Common myeloid progenitor, CD34-positive (primary cell): Measurements from ENCODE around the gene NR1H3.
A peak's percentile ranks its signal among the peaks of the same experiment; 100 is the strongest.

Source experiments
- CTCF ChIA-PET: fragments of 350-600 bp; sonication (Branson Sonifier 250); formaldehyde crosslinking; loops from one replicate; lab custom pipeline; 2021; ENCODE audit warnings: antibody characterized with exemption; lab: Charles Lee
- POLR2A ChIA-PET: fragments of 350-600 bp; sonication (Branson Sonifier 250); formaldehyde crosslinking; loops from one replicate; lab custom pipeline; 2021; ENCODE audit warnings: antibody characterized with exemption; lab: Charles Lee
- DNase-seq, 3 donors: peaks; one replicate each; pipeline versions ENCODE4 v3.0.0 to v3.0.0-alpha.2; 2013
- H3K27ac ChIP-seq, 2 experiments: 1 replicate in 1 of 2; 2 replicates in 1 of 2; pipeline ENCODE4 v1.7.0; 2013; ENCODE audit warnings: inconsistent platforms in 2 of 2, low read length in 2 of 2, mild to moderate bottlenecking in 2 of 2, low read depth in 1 of 2, moderate library complexity in 1 of 2; ENCODE audit not compliant: severe bottlenecking in 2 of 2, insufficient read depth in 1 of 2, poor library complexity in 1 of 2
- H3K27me3 ChIP-seq, 5 experiments: replicated peaks in 2 of 5; 1 replicate in 3 of 5; 2 replicates in 2 of 5; pipeline versions ENCODE4 v1.6.1 to v1.7.0; 2013; ENCODE audit warnings: low read length in 4 of 5, mild to moderate bottlenecking in 2 of 5, moderate library complexity in 2 of 5, inconsistent platforms in 1 of 5; ENCODE audit not compliant: insufficient read depth in 5 of 5, control insufficient read depth in 4 of 5
- H3K36me3 ChIP-seq, 4 experiments: 1 replicate in 2 of 4; 2 replicates in 2 of 4; pipeline versions ENCODE4 v1.6.1 to v1.7.0; 2013; ENCODE audit warnings: low read length in 3 of 4, control low read depth in 1 of 4, mild to moderate bottlenecking in 1 of 4; ENCODE audit not compliant: control insufficient read depth in 4 of 4, insufficient read depth in 4 of 4
- H3K4me1 ChIP-seq, 4 experiments: 1 replicate in 3 of 4; 2 replicates in 1 of 4; pipeline versions ENCODE4 v1.6.1 to v1.7.1; 2013; ENCODE audit warnings: low read length in 3 of 4, mild to moderate bottlenecking in 3 of 4, control low read depth in 1 of 4, inconsistent platforms in 1 of 4, moderate library complexity in 1 of 4; ENCODE audit not compliant: control insufficient read depth in 4 of 4, insufficient read depth in 4 of 4; ENCODE audit errors: control extremely low read depth in 1 of 4
- H3K4me3 ChIP-seq, 7 experiments: 1 replicate in 4 of 7; 2 replicates in 3 of 7; pipeline versions ENCODE4 v1.5.1 to v1.7.0; 2013; ENCODE audit warnings: mild to moderate bottlenecking in 7 of 7, low read length in 6 of 7, moderate library complexity in 6 of 7, inconsistent platforms in 2 of 7, low read depth in 2 of 7, control low read depth in 1 of 7; ENCODE audit not compliant: insufficient read depth in 4 of 7, control insufficient read depth in 1 of 7; ENCODE audit errors: extremely low read depth in 1 of 7
- H3K9me3 ChIP-seq, 5 experiments: 1 replicate in 4 of 5; 2 replicates in 1 of 5; pipeline versions ENCODE4 v1.6.1 to v1.7.1; 2013; ENCODE audit warnings: low read length in 4 of 5, mild to moderate bottlenecking in 2 of 5, inconsistent platforms in 1 of 5, low read depth in 1 of 5, moderate library complexity in 1 of 5; ENCODE audit not compliant: control insufficient read depth in 4 of 5, insufficient read depth in 2 of 5; ENCODE audit errors: control extremely low read depth in 1 of 5
- WGBS: methylation state at CpG from one replicate; pipeline ENCODE4 v1.1.5; 2013; ENCODE audit not compliant: insufficient coverage; 5-methylcytosine and 5-hydroxymethylcytosine counted together

The NR1H3 gene

GRCh38 chr11:47257177-47257516, 649 bp upstream of the NR1H3 start:
- H3K27ac ChIP-seq, result peak overlapping the region in 1 of 2 experiments; percentile 75
- ChIA-PET CTCF (interaction anchor here (0.8 to 13.0 kb wide), 9 partner anchors 9 to 78 kb away, joined by 3 to 145 read pairs (median 33); partner anchors contain the start of genes ACP2, ARFGAP2 and DDB2), POLR2A (interaction anchor here (0.5 to 0.9 kb wide), 2 partner anchors 70 to 253 kb away, joined by 3 read pairs; no protein-coding TSS in a partner anchor)
- H3K9me3 ChIP-seq, result no peaks in the 10 kb centered on the region
- whole genome bisulfite sequencing, result 85% methylated on average over 1 of the region's 2 CpGs
- peak overlapping the region in 4 of 7 experiments; percentile 61 to 77 (median 70) for H3K4me3 ChIP-seq
- H3K27me3 ChIP-seq, result no peaks in the 10 kb centered on the region
- H3K4me1 ChIP-seq, result peaks cover 14 to 57% (median 55%) of the 10 kb centered on the region in 4 experiments
- peaks cover 0 to 11% (median 7%) of the 10 kb centered on the region in 4 experiments for H3K36me3 ChIP-seq
- no peak for DNase-seq

DNA sequence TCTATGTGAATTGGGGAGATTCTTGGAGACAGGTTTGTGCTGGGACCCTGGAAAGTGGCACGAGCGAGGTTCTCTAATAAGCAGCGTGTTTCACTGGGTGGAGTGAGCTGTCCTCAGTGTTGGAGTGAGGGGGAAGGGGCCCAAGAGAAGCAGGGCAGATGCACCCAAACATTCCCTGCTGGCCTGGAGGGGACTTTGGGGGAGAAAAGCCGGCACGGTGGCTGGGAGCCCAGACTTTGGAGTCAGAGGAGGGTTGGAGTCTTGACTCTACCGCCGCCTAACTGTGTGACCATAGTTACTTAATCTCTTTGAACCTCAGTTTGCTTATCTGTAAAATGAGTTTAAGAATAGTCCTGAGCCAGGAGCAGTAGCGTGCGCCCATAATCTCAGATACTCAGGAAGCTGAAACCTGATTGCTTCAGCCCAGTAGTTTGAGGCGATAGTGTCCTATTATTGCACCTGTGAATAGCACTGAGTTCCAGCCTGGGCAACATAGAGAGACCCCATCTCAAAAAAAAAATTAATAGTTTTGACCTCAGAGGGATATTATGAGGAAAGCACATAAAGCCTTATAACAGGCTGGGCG, 614 bp downstream of the NR1H3 start:
- Histone ChIP-seq H3K36me3 (peaks cover 0 to 16% (median 6%) of the 10 kb centered on the region in 4 experiments), H3K27ac (peak overlapping the region; percentile 34 to 75), H3K4me1 (peaks cover 14 to 61% (median 57%) of the 10 kb centered on the region in 4 experiments), H3K27me3 (no peaks in the 10 kb centered on the region), H3K4me3 (peak overlapping the region; percentile 31 to 77 (median 61)), H3K9me3 (no peaks in the 10 kb centered on the region)
- CTCF ChIA-PET, result interaction anchor here (1.0 to 13.0 kb wide), 17 partner anchors 9 to 195 kb away, joined by 3 to 145 read pairs (median 9); partner anchors contain the start of genes ACP2, ARFGAP2, DDB2 and MADD
- 60% methylated on average over 7 of the region's 11 CpGs for WGBS
- POLR2A ChIA-PET, result interaction anchor here (0.7 to 2.6 kb wide), 3 partner anchors 13 to 73 kb away, joined by 3 to 14 read pairs (median 12); partner anchors contain the start of gene MADD
- DNase-seq, result no peak

GRCh38 chr11:47259232-47259977, 1.6 kb downstream of the NR1H3 start:
- H3K27ac ChIP-seq, result peak overlapping the region in 1 of 2 experiments; percentile 75
- H3K9me3 ChIP-seq, result no peaks in the 10 kb centered on the region
- 24% methylated on average over 9 of the region's 10 CpGs for WGBS
- ChIA-PET POLR2A (interaction anchor here (0.5 to 2.6 kb wide), 6 partner anchors 8 to 80 kb away, joined by 3 to 14 read pairs (median 4); partner anchors contain the start of genes ACP2 and MADD), CTCF (interaction anchor here (0.9 to 13.0 kb wide), 26 partner anchors 8 to 447 kb away, joined by 3 to 145 read pairs (median 4); partner anchors contain the start of genes ACP2, ARFGAP2, DDB2 and MADD)
- H3K4me1 ChIP-seq, result peaks cover 14 to 69% (median 57%) of the 10 kb centered on the region in 4 experiments
- peak; percentile 64 to 94 (median 91) for DNase-seq
- H3K36me3 ChIP-seq, result peaks cover 2 to 17% (median 10%) of the 10 kb centered on the region in 4 experiments
- H3K4me3 ChIP-seq, result peak overlapping the region in 5 of 7 experiments; percentile 16 to 77 (median 56)
- no peaks in the 10 kb centered on the region for H3K27me3 ChIP-seq

DNA sequence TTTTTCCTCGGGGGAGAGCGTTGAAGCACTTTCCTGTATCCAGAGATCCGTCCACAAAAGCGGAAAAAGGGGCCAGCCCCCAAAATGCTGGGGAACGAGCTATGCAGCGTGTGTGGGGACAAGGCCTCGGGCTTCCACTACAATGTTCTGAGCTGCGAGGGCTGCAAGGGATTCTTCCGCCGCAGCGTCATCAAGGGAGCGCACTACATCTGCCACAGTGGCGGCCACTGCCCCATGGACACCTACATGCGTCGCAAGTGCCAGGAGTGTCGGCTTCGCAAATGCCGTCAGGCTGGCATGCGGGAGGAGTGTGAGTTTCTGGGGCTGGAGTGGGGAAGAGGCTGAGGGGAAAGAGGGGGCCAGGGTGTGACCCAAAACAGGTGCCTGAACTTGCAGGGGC, 2.6 kb downstream of the NR1H3 start:
- H3K4me1 ChIP-seq, result peaks cover 17 to 69% (median 56%) of the 10 kb centered on the region in 4 experiments
- peak overlapping the region in 1 of 7 experiments; percentile 76 for H3K4me3 ChIP-seq
- H3K27me3 ChIP-seq, result no peaks in the 10 kb centered on the region
- CTCF ChIA-PET, result interaction anchor here (1.2 to 13.0 kb wide), 14 partner anchors 7 to 99 kb away, joined by 3 to 145 read pairs (median 20); partner anchors contain the start of genes ACP2, ARFGAP2, DDB2 and MADD
- DNase-seq, result no peak
- POLR2A ChIA-PET, result interaction anchor here (1.2 to 2.6 kb wide), 2 partner anchors 13 to 26 kb away, joined by 4 to 14 read pairs; no protein-coding TSS in a partner anchor
- peak overlapping the region in 1 of 2 experiments; percentile 69 for H3K27ac ChIP-seq
- WGBS, result 95% methylated on average over 19 of the region's 19 CpGs
- peaks cover 5 to 17% (median 10%) of the 10 kb centered on the region in 4 experiments for H3K36me3 ChIP-seq
- H3K9me3 ChIP-seq, result no peaks in the 10 kb centered on the region

DNA sequence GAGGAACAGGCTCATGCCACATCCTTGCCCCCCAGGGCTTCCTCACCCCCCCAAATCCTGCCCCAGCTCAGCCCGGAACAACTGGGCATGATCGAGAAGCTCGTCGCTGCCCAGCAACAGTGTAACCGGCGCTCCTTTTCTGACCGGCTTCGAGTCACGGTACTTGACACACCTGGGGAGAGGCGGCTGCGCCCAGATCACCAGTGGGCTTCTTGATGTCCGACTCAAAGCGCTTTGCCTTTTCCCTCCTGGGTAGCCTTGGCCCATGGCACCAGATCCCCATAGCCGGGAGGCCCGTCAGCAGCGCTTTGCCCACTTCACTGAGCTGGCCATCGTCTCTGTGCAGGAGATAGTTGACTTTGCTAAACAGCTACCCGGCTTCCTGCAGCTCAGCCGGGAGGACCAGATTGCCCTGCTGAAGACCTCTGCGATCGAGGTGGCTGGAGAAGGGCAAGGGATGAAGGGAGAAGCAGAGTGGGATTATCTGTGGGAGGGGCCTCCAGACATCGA, 3.5 kb downstream of the NR1H3 start:
- WGBS, result 69% methylated on average over 22 of the region's 22 CpGs
- CTCF ChIA-PET, result interaction anchor here (1.2 to 13.0 kb wide), 6 partner anchors 9 to 82 kb away, joined by 3 to 145 read pairs (median 32); partner anchors contain the start of genes ACP2, ARFGAP2, DDB2 and MADD
- POLR2A ChIA-PET, result interaction anchor here (0.9 kb wide), 1 partner anchor 9 kb away, joined by 3 read pairs; the partner anchor contains the start of gene MADD
- Histone ChIP-seq H3K27ac (peak overlapping the region; percentile 17 to 49), H3K9me3 (no peaks in the 10 kb centered on the region), H3K4me3 (peak overlapping the region in 1 of 7 experiments; percentile 22), H3K27me3 (no peaks in the 10 kb centered on the region), H3K36me3 (peaks cover 5 to 17% (median 11%) of the 10 kb centered on the region in 4 experiments), H3K4me1 (peaks cover 23 to 79% (median 66%) of the 10 kb centered on the region in 4 experiments)
- no peak for DNase-seq

- WGBS, result 93% methylated on average over 6 of the region's 6 CpGs
- no peak for DNase-seq
- ChIA-PET POLR2A (no interaction called here), CTCF (interaction anchor here (0.8 to 13.0 kb wide), 9 partner anchors 9 to 146 kb away, joined by 3 to 145 read pairs (median 4); partner anchors contain the start of gene ACP2)
- peak overlapping the region in 1 of 2 experiments; percentile 60 for H3K27ac ChIP-seq
- H3K4me1 ChIP-seq, result peaks cover 18 to 82% (median 69%) of the 10 kb centered on the region in 4 experiments
- H3K4me3 ChIP-seq, result no peak overlapping the region
- H3K36me3 ChIP-seq, result peaks cover 5 to 17% (median 11%) of the 10 kb centered on the region in 4 experiments
- no peaks in the 10 kb centered on the region for H3K9me3 ChIP-seq
- no peaks in the 10 kb centered on the region for H3K27me3 ChIP-seq
These were observed 6.3 kb downstream of the NR1H3 start for GRCh38 chr11:47264119-47264518.
